WTC11 (cell line): ENCODE data around the gene LETM1. TPM values are rescaled to one million over a fixed set of nuclear protein-coding genes. Genes with fewer than 3 reads are reported as not detected.
A peak's percentile ranks its signal among the peaks of the same experiment; 100 is the strongest.

Experiments
- ATAC-seq: fragments of 200-7000 bp; cut with Tn5 transposase; 2 replicates; pipeline ENCODE4 v1.10.0; 2021; ENCODE audit warnings: mild to moderate bottlenecking, moderate library complexity
- CTCF ChIA-PET: fragments of 300-600 bp; sonication (Branson Sonifier 250); formaldehyde crosslinking; loops from one replicate; lab custom pipeline; 2021; ENCODE audit warnings: antibody characterized with exemption; lab: Charles Lee
- POLR2A ChIA-PET: fragments of 350-600 bp; sonication (Branson Sonifier 250); formaldehyde crosslinking; loops from one replicate; lab custom pipeline; 2021; ENCODE audit warnings: antibody characterized with exemption; lab: Charles Lee
- DNase-seq: peaks from one replicate; pipeline ENCODE4 v3.0.0; 2021; ENCODE audit warnings: low spot score
- H3K27ac Mint-ChIP-seq: 2 replicates; pipeline ENCODE4 v1.8.0; 2021; ENCODE audit warnings: mixed read lengths
- H3K27me3 Mint-ChIP-seq: 2 replicates; pipeline ENCODE4 v1.8.0; 2021; ENCODE audit warnings: low read depth, mild to moderate bottlenecking, moderate library complexity, mixed read lengths
- H3K36me3 Mint-ChIP-seq: 2 replicates; pipeline ENCODE4 v1.8.0; 2021; ENCODE audit warnings: mixed read lengths
- H3K4me1 Mint-ChIP-seq: 2 replicates; pipeline ENCODE4 v1.8.0; 2022; ENCODE audit warnings: mixed read lengths
- H3K4me3 Mint-ChIP-seq: 2 replicates; pipeline ENCODE4 v1.8.0; 2021; ENCODE audit warnings: mild to moderate bottlenecking, moderate library complexity, mixed read lengths
- H3K9me3 Mint-ChIP-seq: 2 replicates; pipeline ENCODE4 v1.8.0; 2021; ENCODE audit warnings: mixed read lengths
- GTF2I ChIP-seq: fragments of 250-450 bp; sonication (Bioruptor Pico); conservative IDR thresholded peaks from 2 replicates; pipeline ENCODE4 v1.4.0; 2021; ENCODE audit warnings: mild to moderate bottlenecking
- NR2C2 ChIP-seq: sonication (generic); formaldehyde crosslinking; IDR thresholded peaks from 2 replicates; pipeline ENCODE4 v1.8.0; 2022; ENCODE audit warnings: mild to moderate bottlenecking, missing genetic modification reagents
- TP53 ChIP-seq: sonication (generic); formaldehyde crosslinking; IDR thresholded peaks from 2 replicates; pipeline ENCODE4 v1.8.1; 2023; ENCODE audit warnings: mild to moderate bottlenecking, missing genetic modification reagents
- ZNF263 ChIP-seq: sonication (generic); formaldehyde crosslinking; IDR thresholded peaks from 2 replicates; pipeline ENCODE4 v1.8.1; 2022; ENCODE audit warnings: low read depth, mild to moderate bottlenecking, moderate library complexity, missing genetic modification reagents
- ZNF317 ChIP-seq: sonication (generic); formaldehyde crosslinking; IDR thresholded peaks from 2 replicates; pipeline ENCODE4 v1.8.1; 2023; ENCODE audit warnings: low read depth, mild to moderate bottlenecking, moderate library complexity, missing genetic modification reagents, borderline replicate concordance
- total RNA-seq: library from RNA; stranded (reverse); gene quantifications from 3 replicates; pipeline ENCODE4 v1.2.3, GENCODE V29; 2021
- TF ChIP-seq, protein P1 (sequence below): sonication (generic); formaldehyde crosslinking; IDR thresholded peaks from 2 replicates; pipeline ENCODE4 v1.8.0; 2023; ENCODE audit warnings: mild to moderate bottlenecking, missing genetic modification reagents
- TF ChIP-seq, protein P2 (sequence below): sonication (generic); formaldehyde crosslinking; IDR thresholded peaks from 2 replicates; pipeline ENCODE4 v1.8.1; 2023; ENCODE audit warnings: mild to moderate bottlenecking, missing genetic modification reagents
- TF ChIP-seq, protein P3 (sequence below): sonication (generic); formaldehyde crosslinking; IDR thresholded peaks from 2 replicates; pipeline ENCODE4 v1.8.1; 2023; ENCODE audit warnings: mild to moderate bottlenecking, missing genetic modification reagents, moderate library complexity
- TF ChIP-seq, protein P4 (sequence below): sonication (generic); formaldehyde crosslinking; IDR thresholded peaks from 2 replicates; pipeline ENCODE4 v1.8.0; 2022; ENCODE audit warnings: mild to moderate bottlenecking, missing genetic modification reagents

The LETM1 gene
- total RNA-seq, 1 experiment from 2014 or later, result 66.7 TPM

DNA sequence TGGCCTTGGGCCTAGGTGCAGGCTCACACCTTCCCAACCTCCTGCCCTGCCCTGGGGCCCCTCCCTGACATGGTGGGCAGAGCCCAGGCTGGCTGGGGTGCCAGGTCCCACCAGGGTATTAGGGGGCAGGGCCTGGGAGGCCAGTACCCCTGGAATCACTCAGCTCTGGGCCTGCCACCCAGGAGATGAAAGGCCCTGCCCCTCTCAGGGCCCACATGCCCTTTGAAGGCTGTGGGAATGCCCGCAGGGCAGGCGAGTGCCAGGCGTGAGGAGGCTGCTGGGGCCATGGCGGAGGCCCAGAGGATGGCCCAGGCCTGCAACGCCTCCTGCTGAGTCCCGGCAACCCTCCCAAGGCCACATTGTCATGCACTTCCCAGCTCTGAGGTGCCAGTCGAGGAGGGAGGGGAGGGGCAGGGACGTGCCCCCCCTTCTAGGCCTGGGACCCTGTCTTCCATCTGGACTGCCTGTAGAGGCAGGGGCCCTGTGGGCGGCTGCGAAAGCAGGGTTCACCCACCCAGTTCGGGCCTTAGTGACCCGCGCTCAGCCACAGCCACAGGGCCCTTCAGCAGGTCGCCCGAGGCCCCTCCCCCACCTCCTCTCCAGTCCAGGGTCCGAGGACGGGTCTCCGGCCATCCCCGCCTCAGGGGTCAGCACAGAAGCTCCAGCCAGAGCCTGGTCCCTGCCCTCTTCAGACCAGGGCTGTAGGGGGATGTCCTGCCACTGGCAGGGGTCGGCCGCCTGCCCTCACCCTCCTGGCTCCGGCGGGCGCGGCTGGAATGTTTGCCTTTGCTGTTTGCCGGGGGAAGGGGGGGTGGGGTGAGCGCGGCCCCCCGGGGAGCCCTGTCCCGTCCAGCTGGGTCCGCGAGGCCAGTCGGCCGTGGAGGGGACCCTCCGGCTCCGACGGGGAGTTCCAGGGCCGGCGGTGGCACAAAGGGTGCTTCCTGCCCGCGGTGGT, 89.6 kb downstream of the LETM1 start (continued):
- TF ChIP-seq ZNF317 (CRISPR knock-in tag) (no peak), GTF2I (no peak), NR2C2 (CRISPR knock-in tag) (no peak)
- TF ChIP-seq, protein P1, sequence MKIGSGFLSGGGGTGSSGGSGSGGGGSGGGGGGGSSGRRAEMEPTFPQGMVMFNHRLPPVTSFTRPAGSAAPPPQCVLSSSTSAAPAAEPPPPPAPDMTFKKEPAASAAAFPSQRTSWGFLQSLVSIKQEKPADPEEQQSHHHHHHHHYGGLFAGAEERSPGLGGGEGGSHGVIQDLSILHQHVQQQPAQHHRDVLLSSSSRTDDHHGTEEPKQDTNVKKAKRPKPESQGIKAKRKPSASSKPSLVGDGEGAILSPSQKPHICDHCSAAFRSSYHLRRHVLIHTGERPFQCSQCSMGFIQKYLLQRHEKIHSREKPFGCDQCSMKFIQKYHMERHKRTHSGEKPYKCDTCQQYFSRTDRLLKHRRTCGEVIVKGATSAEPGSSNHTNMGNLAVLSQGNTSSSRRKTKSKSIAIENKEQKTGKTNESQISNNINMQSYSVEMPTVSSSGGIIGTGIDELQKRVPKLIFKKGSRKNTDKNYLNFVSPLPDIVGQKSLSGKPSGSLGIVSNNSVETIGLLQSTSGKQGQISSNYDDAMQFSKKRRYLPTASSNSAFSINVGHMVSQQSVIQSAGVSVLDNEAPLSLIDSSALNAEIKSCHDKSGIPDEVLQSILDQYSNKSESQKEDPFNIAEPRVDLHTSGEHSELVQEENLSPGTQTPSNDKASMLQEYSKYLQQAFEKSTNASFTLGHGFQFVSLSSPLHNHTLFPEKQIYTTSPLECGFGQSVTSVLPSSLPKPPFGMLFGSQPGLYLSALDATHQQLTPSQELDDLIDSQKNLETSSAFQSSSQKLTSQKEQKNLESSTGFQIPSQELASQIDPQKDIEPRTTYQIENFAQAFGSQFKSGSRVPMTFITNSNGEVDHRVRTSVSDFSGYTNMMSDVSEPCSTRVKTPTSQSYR (CRISPR knock-in tag), result 0 out of 2 replicates have a peak, but pooled peaks have one; percentile 18
- TF ChIP-seq, protein P2, sequence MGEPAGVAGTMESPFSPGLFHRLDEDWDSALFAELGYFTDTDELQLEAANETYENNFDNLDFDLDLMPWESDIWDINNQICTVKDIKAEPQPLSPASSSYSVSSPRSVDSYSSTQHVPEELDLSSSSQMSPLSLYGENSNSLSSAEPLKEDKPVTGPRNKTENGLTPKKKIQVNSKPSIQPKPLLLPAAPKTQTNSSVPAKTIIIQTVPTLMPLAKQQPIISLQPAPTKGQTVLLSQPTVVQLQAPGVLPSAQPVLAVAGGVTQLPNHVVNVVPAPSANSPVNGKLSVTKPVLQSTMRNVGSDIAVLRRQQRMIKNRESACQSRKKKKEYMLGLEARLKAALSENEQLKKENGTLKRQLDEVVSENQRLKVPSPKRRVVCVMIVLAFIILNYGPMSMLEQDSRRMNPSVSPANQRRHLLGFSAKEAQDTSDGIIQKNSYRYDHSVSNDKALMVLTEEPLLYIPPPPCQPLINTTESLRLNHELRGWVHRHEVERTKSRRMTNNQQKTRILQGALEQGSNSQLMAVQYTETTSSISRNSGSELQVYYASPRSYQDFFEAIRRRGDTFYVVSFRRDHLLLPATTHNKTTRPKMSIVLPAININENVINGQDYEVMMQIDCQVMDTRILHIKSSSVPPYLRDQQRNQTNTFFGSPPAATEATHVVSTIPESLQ (CRISPR knock-in tag), result no peak

DNA sequence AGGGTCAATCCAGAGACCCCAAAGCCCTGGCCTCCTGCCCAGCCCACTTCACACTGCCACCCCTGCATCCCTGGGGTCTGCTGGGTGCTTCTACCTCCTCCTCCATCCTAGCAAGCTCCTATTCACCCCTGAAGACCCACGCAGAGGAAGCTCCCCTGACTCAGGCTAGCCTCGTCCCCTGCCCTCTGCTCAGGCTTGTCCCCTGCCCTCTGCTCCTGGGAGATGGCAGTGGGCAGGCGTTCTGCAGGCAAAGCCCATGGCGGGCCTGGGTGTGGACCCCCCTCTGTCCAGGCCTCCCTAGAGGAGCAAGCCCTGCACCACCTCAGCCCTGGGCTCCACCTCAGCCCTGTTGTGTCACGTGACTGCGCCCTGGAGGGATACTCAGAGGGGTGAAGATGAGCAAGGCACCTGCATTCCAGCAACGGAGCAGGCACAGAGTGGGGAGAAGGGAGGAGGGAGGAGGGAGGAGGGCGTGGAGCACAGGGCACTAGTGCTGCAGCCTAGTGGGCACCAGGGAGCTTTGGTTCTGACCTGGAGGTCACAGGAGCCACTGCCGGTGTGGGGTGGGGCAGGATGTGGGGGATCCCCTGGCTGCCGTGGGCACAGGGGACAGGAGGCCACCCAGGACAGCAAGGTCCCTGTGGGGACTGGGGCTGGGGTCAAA, 90.4 kb downstream of the LETM1 start:
- CTCF ChIA-PET, result interaction anchor here (1.6 to 5.7 kb wide), 5 partner anchors 14 to 43 kb away, joined by 7 to 88 read pairs (median 32); partner anchors contain the start of gene FGFR3
- no peaks in the 10 kb centered on the region for H3K9me3 Mint-ChIP-seq
- POLR2A ChIA-PET, result interaction anchor here (0.7 to 2.8 kb wide), 3 partner anchors 11 to 27 kb away, joined by 3 to 12 read pairs (median 4); partner anchors contain the start of gene FGFR3

DNA sequence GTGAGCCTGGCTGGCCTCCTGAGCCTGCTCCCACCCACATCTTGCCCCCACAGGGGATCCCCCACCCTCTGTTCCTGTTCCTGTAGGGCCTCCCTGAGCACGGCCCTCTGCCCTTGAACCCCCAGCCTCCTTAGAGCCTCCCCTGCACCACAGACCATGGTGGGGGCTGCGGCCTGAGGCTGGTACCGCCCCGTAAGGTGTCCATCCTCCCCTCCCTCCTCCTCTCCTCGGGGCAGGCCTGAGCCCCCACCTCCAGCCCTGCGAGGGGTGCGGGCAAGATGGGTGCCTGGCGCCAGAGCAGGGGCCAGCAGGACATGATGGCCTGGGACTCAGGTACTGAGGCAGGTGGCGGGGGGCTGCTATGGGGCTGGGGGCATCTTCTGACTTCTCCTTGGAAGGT, 91.3 kb downstream of the LETM1 start:
- POLR2A ChIA-PET, result interaction anchor here (0.7 to 2.8 kb wide), 2 partner anchors 12 to 13 kb away, joined by 3 to 12 read pairs; no protein-coding TSS in a partner anchor
- no peaks in the 10 kb centered on the region for H3K9me3 Mint-ChIP-seq
- DNase-seq (no peak), ATAC-seq (no peak)
- no peak overlapping the region for H3K4me3 Mint-ChIP-seq
- no peaks in the 10 kb centered on the region for H3K36me3 Mint-ChIP-seq
- H3K27ac Mint-ChIP-seq, result no peak overlapping the region
- peaks cover 13% of the 10 kb centered on the region for H3K4me1 Mint-ChIP-seq
- TF ChIP-seq ZNF263 (CRISPR knock-in tag) (peak; percentile 36; the same call in 1 of the 2 replicates), TP53 (CRISPR knock-in tag) (no peak)
- CTCF ChIA-PET, result interaction anchor here (1.6 to 5.7 kb wide), 4 partner anchors 13 to 44 kb away, joined by 7 to 45 read pairs (median 20); partner anchors contain the start of gene FGFR3
- peaks cover 4% of the 10 kb centered on the region for H3K27me3 Mint-ChIP-seq

More for the DNA sequence above, 90.4 kb downstream of the LETM1 start:
- peak overlapping the region; percentile 60; the same call in 1 of the 2 replicates for H3K27ac Mint-ChIP-seq
- TF ChIP-seq ZNF263 (CRISPR knock-in tag), result peak; percentile 93
- TF ChIP-seq, protein P3, sequence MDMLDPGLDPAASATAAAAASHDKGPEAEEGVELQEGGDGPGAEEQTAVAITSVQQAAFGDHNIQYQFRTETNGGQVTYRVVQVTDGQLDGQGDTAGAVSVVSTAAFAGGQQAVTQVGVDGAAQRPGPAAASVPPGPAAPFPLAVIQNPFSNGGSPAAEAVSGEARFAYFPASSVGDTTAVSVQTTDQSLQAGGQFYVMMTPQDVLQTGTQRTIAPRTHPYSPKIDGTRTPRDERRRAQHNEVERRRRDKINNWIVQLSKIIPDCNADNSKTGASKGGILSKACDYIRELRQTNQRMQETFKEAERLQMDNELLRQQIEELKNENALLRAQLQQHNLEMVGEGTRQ (CRISPR knock-in tag), result peak; percentile 84
- TF ChIP-seq NR2C2 (CRISPR knock-in tag), result no peak
- TF ChIP-seq, protein P4, sequence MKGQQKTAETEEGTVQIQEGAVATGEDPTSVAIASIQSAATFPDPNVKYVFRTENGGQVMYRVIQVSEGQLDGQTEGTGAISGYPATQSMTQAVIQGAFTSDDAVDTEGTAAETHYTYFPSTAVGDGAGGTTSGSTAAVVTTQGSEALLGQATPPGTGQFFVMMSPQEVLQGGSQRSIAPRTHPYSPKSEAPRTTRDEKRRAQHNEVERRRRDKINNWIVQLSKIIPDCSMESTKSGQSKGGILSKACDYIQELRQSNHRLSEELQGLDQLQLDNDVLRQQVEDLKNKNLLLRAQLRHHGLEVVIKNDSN (CRISPR knock-in tag), result peak; percentile 73
- no peak overlapping the region for H3K4me3 Mint-ChIP-seq
- no peak for DNase-seq
- ATAC-seq, result no peak
- peaks cover 13% of the 10 kb centered on the region for H3K4me1 Mint-ChIP-seq
- H3K27me3 Mint-ChIP-seq, result peaks cover 4% of the 10 kb centered on the region
- no peaks in the 10 kb centered on the region for H3K36me3 Mint-ChIP-seq
